Adipose tissue (tissue), 3 donors: ENCODE results near the gene KRAS. TPM values are rescaled to one million over a fixed set of nuclear protein-coding genes. Genes with fewer than 3 reads are reported as not detected.
A peak's percentile ranks its signal among the peaks of the same experiment; 100 is the strongest.

Experiments used
- H3K27ac ChIP-seq: one replicate; pipeline ENCODE4 v1.5.1; 2013; ENCODE audit warnings: low read depth, low read length
- WGBS, 3 donors: extraction: QIAGEN DNeasy Blood & Tissue Kit; methylation state at CpG; one replicate each; pipeline ENCODE4 v1.1.7; 2013; 5-methylcytosine and 5-hydroxymethylcytosine counted together
- polyA plus RNA-seq, 3 donors: library from polyadenylated mRNA; stranded (reverse); fragments of 200-250 nt; gene quantifications; one replicate each; pipeline ENCODE4 v1.2.3, GENCODE V29; 2013
- donor health status: healthy with polysubstance abuse.
- donor health status: Bipolar disorder and iron deficiency.
- donor health status: healthy.

The KRAS gene
- polyA plus RNA-seq, 3 donors = 5.0 to 9.7 (median 8.1) TPM

- H3K27ac ChIP-seq = no peak overlapping the region
- 62 to 94% (median 79%) methylated on average over 1 of the region's 1 CpG for WGBS, 3 donors
Observed at GRCh38 chr12:25262389-25263074, 11.8 kb upstream of the KRAS start.

GRCh38 chr12:25257590-25258324, 7.0 kb upstream of the KRAS start:
- 93 to 95% (median 95%) methylated on average over 5 of the region's 5 CpGs for WGBS, 3 donors
- H3K27ac ChIP-seq = no peak overlapping the region

GRCh38 chr12:25256826-25257225, 6.1 kb upstream of the KRAS start:
- no peak overlapping the region for H3K27ac ChIP-seq
- WGBS, 3 donors = 52 to 85% (median 82%) methylated on average over 3 of the region's 3 CpGs

GRCh38 chr12:25256005-25256404, 5.3 kb upstream of the KRAS start:
- no peak overlapping the region for H3K27ac ChIP-seq
- 38 to 93% (median 85%) methylated on average over 5 of the region's 5 CpGs for WGBS, 3 donors

- 71 to 91% (median 87%) methylated on average over 4 of the region's 4 CpGs for WGBS, 3 donors
- no peak overlapping the region for H3K27ac ChIP-seq
Observed at GRCh38 chr12:25254271-25254880, 3.6 kb upstream of the KRAS start.

- WGBS, 3 donors = 71 to 81% (median 75%) methylated on average over 5 of the region's 5 CpGs
- H3K27ac ChIP-seq = no peak overlapping the region
Observed at GRCh38 chr12:25253371-25254068, 2.8 kb upstream of the KRAS start.

- WGBS, 3 donors = 85 to 88% (median 87%) methylated on average over 3 of the region's 3 CpGs
- no peak overlapping the region for H3K27ac ChIP-seq
Observed at GRCh38 chr12:25252946-25253345, 2.2 kb upstream of the KRAS start.

- H3K27ac ChIP-seq = no peak overlapping the region
Observed at GRCh38 chr12:25251769-25252168, 1.0 kb upstream of the KRAS start.

GRCh38 chr12:25249931-25250738, 594 bp downstream of the KRAS start:
- 1% methylated on average over 25 to 56 of the region's 56 CpGs for WGBS, 3 donors
- H3K27ac ChIP-seq = peak overlapping the region; percentile 83

More at GRCh38 chr12:25251769-25252168, 1.0 kb upstream of the KRAS start:
- 56 to 74% (median 67%) methylated on average over 6 of the region's 6 CpGs for WGBS, 3 donors

GRCh38 chr12:25248732-25249131, 2.0 kb downstream of the KRAS start:
- WGBS, 3 donors = 100% methylated on average over 1 of the region's 1 CpG
- no peak overlapping the region for H3K27ac ChIP-seq

- no peak overlapping the region for H3K27ac ChIP-seq
- WGBS, 3 donors = 96 to 98% (median 97%) methylated on average over 20 of the region's 20 CpGs
Observed at GRCh38 chr12:25248137-25248536, 2.6 kb downstream of the KRAS start.

GRCh38 chr12:25245491-25245890, 5.2 kb downstream of the KRAS start:
- WGBS, 3 donors = 96 to 97% (median 97%) methylated on average over 6 of the region's 6 CpGs

GRCh38 chr12:25243680-25243990, 7.1 kb downstream of the KRAS start:
- no peak overlapping the region for H3K27ac ChIP-seq

More at GRCh38 chr12:25245491-25245890, 5.2 kb downstream of the KRAS start:
- no peak overlapping the region for H3K27ac ChIP-seq

GRCh38 chr12:25242981-25243679, 7.6 kb downstream of the KRAS start:
- 61 to 86% (median 83%) methylated on average over 5 of the region's 5 CpGs for WGBS, 3 donors
- no peak overlapping the region for H3K27ac ChIP-seq

GRCh38 chr12:25241167-25242020, 9.3 kb downstream of the KRAS start:
- 40 to 50% (median 48%) methylated on average over 6 of the region's 6 CpGs for WGBS, 3 donors
- no peak overlapping the region for H3K27ac ChIP-seq

- H3K27ac ChIP-seq = no peak overlapping the region
- 86 to 90% (median 89%) methylated on average over 4 of the region's 4 CpGs for WGBS, 3 donors
Observed at GRCh38 chr12:25236626-25237025, 14.1 kb downstream of the KRAS start.

- 57 to 67% (median 67%) methylated on average over 1 of the region's 1 CpG for WGBS, 3 donors
- no peak overlapping the region for H3K27ac ChIP-seq
Observed at GRCh38 chr12:25236190-25236589, 14.5 kb downstream of the KRAS start.
